Smooth muscle cell (in vitro differentiated cells): ENCODE data around the gene CYBRD1. TPM values are rescaled to one million over a fixed set of nuclear protein-coding genes. Genes with fewer than 3 reads are reported as not detected.
"Not testable (repeated sequence)": the region's sequence is repeated elsewhere in the genome, so short reads cannot be mapped to it uniquely, and the experiment has no call there.

Experiments used
- DNase-seq: peaks from one replicate; lab custom pipeline; 2025; ENCODE audit not compliant: unreplicated experiment; lab: John Stamatoyannopoulos, UW
- H2AFZ ChIP-seq: fragments of 200-600 bp; sonication (generic); 2 replicates; pipeline ENCODE4 v1.6.0; 2016; ENCODE audit warnings: antibody characterized with exemption, low read depth, mild to moderate bottlenecking
- H3F3A ChIP-seq: fragments of 200-600 bp; sonication (generic); 2 replicates; pipeline ENCODE4 v1.6.0; 2017; ENCODE audit warnings: antibody characterized with exemption, low read depth
- H3K27ac ChIP-seq: fragments of 200-600 bp; sonication (generic); 2 replicates; pipeline ENCODE4 v1.5.1; 2016; ENCODE audit warnings: low read depth, mild to moderate bottlenecking
- H3K27me3 ChIP-seq: fragments of 200-600 bp; sonication (generic); 2 replicates; pipeline ENCODE4 v1.6.1; 2016; ENCODE audit warnings: low read depth, mild to moderate bottlenecking
- H3K36me3 ChIP-seq: fragments of 200-600 bp; sonication (generic); 2 replicates; pipeline ENCODE4 v1.5.1; 2016; ENCODE audit warnings: low read depth
- H3K4me1 ChIP-seq: fragments of 200-600 bp; sonication (generic); 2 replicates; pipeline ENCODE4 v1.5.1; 2016; ENCODE audit warnings: low read depth
- H3K4me2 ChIP-seq: fragments of 200-600 bp; sonication (generic); 2 replicates; pipeline ENCODE4 v1.6.0; 2016; ENCODE audit warnings: mild to moderate bottlenecking
- H3K4me3 ChIP-seq: fragments of 200-600 bp; sonication (generic); 2 replicates; pipeline ENCODE4 v1.5.1; 2016; ENCODE audit warnings: mild to moderate bottlenecking
- H3K79me2 ChIP-seq: fragments of 200-600 bp; sonication (generic); 2 replicates; pipeline ENCODE4 v1.6.0; 2016; ENCODE audit warnings: low read depth, mild to moderate bottlenecking
- H3K9ac ChIP-seq: fragments of 200-600 bp; sonication (generic); 2 replicates; pipeline ENCODE4 v1.6.0; 2016; ENCODE audit warnings: low read depth
- H3K9me3 ChIP-seq: fragments of 200-600 bp; sonication (generic); replicated peaks from 2 replicates; pipeline ENCODE4 v1.5.1; 2016; ENCODE audit warnings: low read depth
- H4K20me1 ChIP-seq: fragments of 200-600 bp; sonication (generic); 2 replicates; pipeline ENCODE4 v1.6.0; 2016; ENCODE audit warnings: low read depth
- CTCF ChIP-seq: fragments of 200-600 bp; sonication (generic); IDR thresholded peaks from 2 replicates; pipeline ENCODE4 v1.5.1; 2017; ENCODE audit warnings: borderline replicate concordance, mild to moderate bottlenecking, antibody characterized with exemption; ENCODE audit not compliant: insufficient read depth, poor library complexity, severe bottlenecking
- WGBS: methylation state at CpG from one replicate; pipeline ENCODE4 v1.1.7; 2016; ENCODE audit warnings: low lambda C conversion rate; 5-methylcytosine and 5-hydroxymethylcytosine counted together
- polyA plus RNA-seq: library from polyadenylated mRNA; unstranded; fragments of >200 nt; fragmentation: Nextera tagmentation; extraction: Ambion mirVana; gene quantifications from 2 replicates; pipeline ENCODE4 v1.2.1, GENCODE V29; 2016
- total RNA-seq: library from RNA; depleted of rRNA; stranded (reverse); fragments of >200 nt; gene quantifications from 2 replicates; pipeline ENCODE4 v1.2.3, GENCODE V29; 2014

Gene CYBRD1
- total and polyA plus RNA-seq, 2 experiments from 2014 or later: 41.3 to 61.5 TPM

GRCh38 chr2:171490577-171490976 lies 31.7 kb upstream of the CYBRD1 start:
- no peak for DNase-seq
- Histone ChIP-seq H3K4me2 (no peak overlapping the region), H3K36me3 (no peaks in the 10 kb centered on the region), H2AFZ (no peak overlapping the region), H3K27me3 (no peaks in the 10 kb centered on the region), H4K20me1 (no peaks in the 10 kb centered on the region), H3K27ac (no peak overlapping the region), H3K4me1 (no peaks in the 10 kb centered on the region), H3K4me3 (no peak overlapping the region), H3K9ac (no peak overlapping the region), H3K9me3 (no peaks in the 10 kb centered on the region), H3K79me2 (no peaks in the 10 kb centered on the region), H3F3A (no peaks in the 10 kb centered on the region)
- 93% methylated on average over 2 of the region's 2 CpGs for WGBS
- no peak for TF ChIP-seq CTCF

- H3F3A ChIP-seq: no peaks in the 10 kb centered on the region
- H3K4me2 ChIP-seq: no peak overlapping the region
- H4K20me1 ChIP-seq: no peaks in the 10 kb centered on the region
- H3K27me3 ChIP-seq: no peaks in the 10 kb centered on the region
- 92% methylated on average over 3 of the region's 3 CpGs for WGBS
- TF ChIP-seq CTCF: no peak
- H3K36me3 ChIP-seq: no peaks in the 10 kb centered on the region
- DNase-seq: no peak
- H2AFZ ChIP-seq: no peak overlapping the region
- no peak overlapping the region for H3K9ac ChIP-seq
- H3K9me3 ChIP-seq: no peaks in the 10 kb centered on the region
- H3K4me1 ChIP-seq: no peaks in the 10 kb centered on the region
- H3K4me3 ChIP-seq: no peak overlapping the region
- no peaks in the 10 kb centered on the region for H3K79me2 ChIP-seq
- H3K27ac ChIP-seq: no peak overlapping the region
Measured at GRCh38 chr2:171491292-171491691, 31.0 kb upstream of the CYBRD1 start.

GRCh38 chr2:171492664-171493063 lies 29.6 kb upstream of the CYBRD1 start:
- Histone ChIP-seq H3K4me1 (no peaks in the 10 kb centered on the region), H3K79me2 (no peaks in the 10 kb centered on the region), H4K20me1 (no peaks in the 10 kb centered on the region), H3K4me3 (no peak overlapping the region), H3K36me3 (no peaks in the 10 kb centered on the region), H2AFZ (no peak overlapping the region), H3F3A (no peaks in the 10 kb centered on the region), H3K27me3 (no peaks in the 10 kb centered on the region), H3K4me2 (no peak overlapping the region), H3K27ac (no peak overlapping the region), H3K9me3 (no peaks in the 10 kb centered on the region), H3K9ac (no peak overlapping the region)
- DNase-seq: no peak
- no peak for TF ChIP-seq CTCF
- WGBS: 91% methylated on average over 6 of the region's 6 CpGs

- not testable (repeated sequence) for H3K36me3 ChIP-seq, H3K4me2 ChIP-seq, H3K4me3 ChIP-seq, H2AFZ ChIP-seq, H3K27ac ChIP-seq, DNase-seq, H3K4me1 ChIP-seq, H3K79me2 ChIP-seq, H3K27me3 ChIP-seq, H3K9ac ChIP-seq, H4K20me1 ChIP-seq, H3F3A ChIP-seq, H3K9me3 ChIP-seq
- WGBS: 97% methylated on average over 5 of the region's 5 CpGs
Measured at GRCh38 chr2:171497664-171498063, 24.6 kb upstream of the CYBRD1 start.
